Esophagus (tissue), 2 donors: ENCODE measurements around the gene NPW. TPM values are rescaled to one million over a fixed set of nuclear protein-coding genes. Genes with fewer than 3 reads are reported as not detected.
A peak's percentile ranks its signal among the peaks of the same experiment; 100 is the strongest.

ENCODE experiments used
- H3K27ac ChIP-seq, 2 donors: one replicate each; pipeline ENCODE4 v1.5.1; 2013; ENCODE audit warnings: low read depth in 2 of 2, mild to moderate bottlenecking in 2 of 2, inconsistent platforms in 1 of 2, low read length in 1 of 2, moderate library complexity in 1 of 2
- H3K27me3 ChIP-seq, 2 donors: one replicate each; pipeline ENCODE4 v1.6.1; 2013; ENCODE audit warnings: low read length in 2 of 2, control low read depth in 1 of 2, mild to moderate bottlenecking in 1 of 2; ENCODE audit not compliant: insufficient read depth in 2 of 2, control insufficient read depth in 1 of 2
- H3K36me3 ChIP-seq, 2 donors: one replicate each; pipeline ENCODE4 v1.6.1; 2013; ENCODE audit warnings: low read length in 1 of 2; ENCODE audit not compliant: control insufficient read depth in 2 of 2, insufficient read depth in 2 of 2
- H3K4me1 ChIP-seq, 2 donors: one replicate each; pipeline ENCODE4 v1.6.1; 2013; ENCODE audit warnings: low read length in 1 of 2; ENCODE audit not compliant: control insufficient read depth in 2 of 2, insufficient read depth in 2 of 2
- H3K4me3 ChIP-seq, 2 donors: one replicate each; pipeline ENCODE4 v1.5.1; 2013; ENCODE audit warnings: low read length in 2 of 2, mild to moderate bottlenecking in 2 of 2, low read depth in 1 of 2, moderate library complexity in 1 of 2
- H3K9me3 ChIP-seq, 2 donors: one replicate each; pipeline ENCODE4 v1.6.1; 2013; ENCODE audit warnings: mild to moderate bottlenecking in 2 of 2, low read depth in 1 of 2, low read length in 1 of 2, moderate library complexity in 1 of 2; ENCODE audit not compliant: control insufficient read depth in 2 of 2, insufficient read depth in 1 of 2
- WGBS, 2 donors: extraction: QIAGEN DNeasy Blood & Tissue Kit; methylation state at CpG; one replicate each; pipeline ENCODE4 v1.1.7; 2013; 5-methylcytosine and 5-hydroxymethylcytosine counted together
- polyA plus RNA-seq, 2 donors: library from polyadenylated mRNA; stranded (reverse); fragments of 200-250 nt; gene quantifications; one replicate each; pipeline ENCODE4 v1.2.3, GENCODE V29; 2013
- donor health status: healthy with polysubstance abuse.
- donor health status: Bipolar disorder and iron deficiency.

NPW gene
- polyA plus RNA-seq, 2 donors: 0.22 to 0.53 TPM

DNA sequence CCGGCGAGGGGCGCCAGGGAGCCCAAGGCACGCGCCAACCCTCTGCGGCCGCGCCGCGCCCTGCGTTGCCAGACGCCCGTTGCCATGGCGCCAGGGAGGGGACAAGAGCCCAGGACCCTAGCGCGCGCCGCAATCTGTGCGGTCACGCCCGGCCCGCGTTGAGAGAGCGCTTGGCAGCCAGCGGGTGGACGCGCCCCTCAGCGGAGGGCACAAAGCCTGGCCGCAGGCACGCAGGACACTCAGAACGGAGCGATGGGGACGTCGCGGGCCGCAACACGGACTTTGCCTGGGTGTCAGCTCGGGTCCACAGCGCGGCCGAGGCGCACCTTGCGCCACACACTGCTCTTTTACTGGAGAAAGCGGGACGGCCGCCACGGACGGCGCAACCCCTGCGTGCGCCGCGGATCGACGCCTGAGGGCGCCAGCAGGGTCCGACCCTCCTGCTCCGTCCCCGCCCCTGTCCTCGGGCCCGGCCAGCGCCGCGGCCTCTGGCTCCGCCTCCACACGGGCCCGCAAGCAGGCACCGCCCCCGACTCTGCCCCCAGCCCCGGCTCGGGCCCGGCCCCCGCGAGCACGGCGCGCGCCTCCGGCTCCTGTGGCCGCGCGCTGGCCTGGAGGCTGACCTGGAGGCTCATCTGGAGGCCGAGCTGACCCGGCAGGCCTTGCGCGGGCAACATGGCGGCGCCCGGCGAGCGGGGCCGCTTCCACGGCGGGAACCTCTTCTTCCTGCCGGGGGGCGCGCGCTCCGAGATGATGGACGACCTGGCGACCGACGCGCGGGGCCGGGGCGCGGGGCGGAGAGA, 35.8 kb upstream of the NPW start, which contains the start of gene GFER:
Gene GFER (plus strand): TSS at position 650 of the 803 bp plus-strand sequence. CDS start 26 bp downstream, at position 676.
- Histone ChIP-seq H3K27me3 (peaks cover 0 to 8% of the 10 kb centered on the region in 2 donors), H3K36me3 (peaks cover 0 to 13% of the 10 kb centered on the region in 2 donors), H3K4me1 (peaks cover 5 to 34% of the 10 kb centered on the region in 2 donors), H3K4me3 (peak within 1 kb of the TSS; percentile 69 to 76), H3K27ac (peak within 1 kb of the TSS; percentile 25 to 74), H3K9me3 (no peaks in the 10 kb centered on the region)
- WGBS, 2 donors: 0% methylated on average over 66 to 109 of the region's 109 CpGs

- Histone ChIP-seq H3K9me3 (no peaks in the 10 kb centered on the region), H3K27ac (peak overlapping the region; percentile 25 to 71), H3K36me3 (peaks cover 0 to 12% of the 10 kb centered on the region in 2 donors), H3K4me3 (peak overlapping the region; percentile 69 to 76), H3K4me1 (peaks cover 5 to 35% of the 10 kb centered on the region in 2 donors), H3K27me3 (peaks cover 0 to 14% of the 10 kb centered on the region in 2 donors)
- WGBS, 2 donors: 9 to 14% methylated on average over 33 to 58 of the region's 58 CpGs
Observed at GRCh38 chr16:1984347-1985225, 35.0 kb upstream of the NPW start.

GRCh38 chr16:1985466-1986150, 34.0 kb upstream of the NPW start:
- Histone ChIP-seq H3K27ac (peak overlapping the region in 1 of 2 donors; percentile 50), H3K4me3 (no peak overlapping the region), H3K9me3 (no peaks in the 10 kb centered on the region), H3K36me3 (peaks cover 0 to 12% of the 10 kb centered on the region in 2 donors), H3K4me1 (peaks cover 5 to 27% of the 10 kb centered on the region in 2 donors), H3K27me3 (peaks cover 0 to 22% of the 10 kb centered on the region in 2 donors)
- 85 to 86% methylated on average over 14 of the region's 14 CpGs for WGBS, 2 donors

DNA sequence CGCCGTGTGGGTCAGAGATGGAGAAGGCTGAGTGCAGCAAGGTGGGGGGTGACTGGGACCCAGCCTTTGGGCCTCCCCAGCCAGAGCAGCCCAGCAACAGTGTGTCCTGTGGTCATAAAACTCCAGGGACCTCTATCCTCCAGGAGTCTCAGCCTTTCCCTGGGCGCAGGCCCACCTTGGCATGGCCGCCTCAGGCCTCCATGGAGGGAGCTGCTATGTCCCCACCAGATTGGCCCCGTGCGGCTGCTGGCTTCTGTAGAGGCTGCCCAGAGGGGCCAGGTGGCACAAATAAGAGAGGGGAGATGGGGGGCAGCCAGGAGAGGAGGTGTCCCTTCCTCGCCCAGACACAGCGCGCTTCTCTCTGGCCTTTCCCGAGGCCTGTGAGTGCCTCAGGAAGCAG, 32.4 kb upstream of the NPW start:
- Histone ChIP-seq H3K4me1 (peaks cover 12 to 34% of the 10 kb centered on the region in 2 donors), H3K27me3 (peaks cover 0 to 18% of the 10 kb centered on the region in 2 donors), H3K4me3 (no peak overlapping the region), H3K36me3 (peaks cover 0 to 12% of the 10 kb centered on the region in 2 donors), H3K9me3 (peaks cover 0 to 4% of the 10 kb centered on the region in 2 donors), H3K27ac (no peak overlapping the region)
- 94 to 97% methylated on average over 7 to 10 of the region's 10 CpGs for WGBS, 2 donors

GRCh38 chr16:1989209-1990100, 30.1 kb upstream of the NPW start, which contains the start of gene SYNGR3:
Gene SYNGR3 (plus strand): TSS chr16:1989970. CDS start chr16:1990103, 133 bp downstream.
- Histone ChIP-seq H3K4me1 (peaks cover 12 to 35% of the 10 kb centered on the region in 2 donors), H3K27ac (peak within 1 kb of the TSS in 1 of 2 donors; percentile 6), H3K27me3 (peaks cover 0 to 18% of the 10 kb centered on the region in 2 donors), H3K36me3 (peaks cover 0 to 12% of the 10 kb centered on the region in 2 donors), H3K4me3 (peak within 1 kb of the TSS; percentile 17 to 33), H3K9me3 (peaks cover 0 to 4% of the 10 kb centered on the region in 2 donors)
- WGBS, 2 donors: 5 to 6% methylated on average over 48 to 67 of the region's 67 CpGs

GRCh38 chr16:1990101-1990350, 29.6 kb upstream of the NPW start:
- peaks cover 0 to 18% of the 10 kb centered on the region in 2 donors for H3K27me3 ChIP-seq
- H3K27ac ChIP-seq: no peak overlapping the region
- 0 to 2% methylated on average over 4 to 25 of the region's 25 CpGs for whole genome bisulfite sequencing, 2 donors
- peaks cover 0 to 12% of the 10 kb centered on the region in 2 donors for H3K36me3 ChIP-seq
- peaks cover 8 to 33% of the 10 kb centered on the region in 2 donors for H3K4me1 ChIP-seq
- H3K9me3 ChIP-seq: peaks cover 0 to 4% of the 10 kb centered on the region in 2 donors
- peak overlapping the region; percentile 15 to 17 for H3K4me3 ChIP-seq

- peaks cover 0 to 11% of the 10 kb centered on the region in 2 donors for H3K36me3 ChIP-seq
- H3K9me3 ChIP-seq: peaks cover 0 to 4% of the 10 kb centered on the region in 2 donors
- peaks cover 0 to 18% of the 10 kb centered on the region in 2 donors for H3K27me3 ChIP-seq
- peak overlapping the region; percentile 17 to 33 for H3K4me3 ChIP-seq
- WGBS, 2 donors: 3 to 4% methylated on average over 43 to 50 of the region's 50 CpGs
- peak overlapping the region in 1 of 2 donors; percentile 6 for H3K27ac ChIP-seq
- peaks cover 7 to 29% of the 10 kb centered on the region in 2 donors for H3K4me1 ChIP-seq
Observed at GRCh38 chr16:1990351-1991134, 29.0 kb upstream of the NPW start.

- Histone ChIP-seq H3K9me3 (peaks cover 0 to 4% of the 10 kb centered on the region in 2 donors), H3K4me1 (peaks cover 7 to 25% of the 10 kb centered on the region in 2 donors), H3K36me3 (peaks cover 0 to 5% of the 10 kb centered on the region in 2 donors), H3K4me3 (peak overlapping the region; percentile 17 to 33), H3K27me3 (peaks cover 0 to 18% of the 10 kb centered on the region in 2 donors), H3K27ac (no peak overlapping the region)
- 12 to 14% methylated on average over 18 of the region's 18 CpGs for WGBS, 2 donors
Observed at GRCh38 chr16:1991135-1991551, 28.4 kb upstream of the NPW start.
